OCI-LY3 (cell line): ENCODE results near the gene RFTN2.

Experiments
- CTCF ChIP-seq: fragments of 200-600, 300-600 bp; sonication (generic); IDR thresholded peaks from 2 replicates; pipeline ENCODE4 v1.5.1; 2014; ENCODE audit warnings: antibody characterized with exemption, low read length, low read depth
- EZH2phosphoT487 ChIP-seq: fragments of 200-600 bp; shearing (Covaris generic); IDR thresholded peaks from 2 replicates; pipeline ENCODE4 v1.6.1; 2018; ENCODE audit warnings: antibody characterized with exemption, mixed run types, low read depth

GRCh38 chr2:197600306-197600705, 75.1 kb downstream of the RFTN2 start:
- no peak for TF ChIP-seq CTCF
- no peak for TF ChIP-seq EZH2phosphoT487
